ENCODE data around the gene AURKB.
"Not testable (repeated sequence)": the region's sequence is repeated elsewhere in the genome, so short reads cannot be mapped to it uniquely, and the experiment has no call there.

The AURKB gene

DNA sequence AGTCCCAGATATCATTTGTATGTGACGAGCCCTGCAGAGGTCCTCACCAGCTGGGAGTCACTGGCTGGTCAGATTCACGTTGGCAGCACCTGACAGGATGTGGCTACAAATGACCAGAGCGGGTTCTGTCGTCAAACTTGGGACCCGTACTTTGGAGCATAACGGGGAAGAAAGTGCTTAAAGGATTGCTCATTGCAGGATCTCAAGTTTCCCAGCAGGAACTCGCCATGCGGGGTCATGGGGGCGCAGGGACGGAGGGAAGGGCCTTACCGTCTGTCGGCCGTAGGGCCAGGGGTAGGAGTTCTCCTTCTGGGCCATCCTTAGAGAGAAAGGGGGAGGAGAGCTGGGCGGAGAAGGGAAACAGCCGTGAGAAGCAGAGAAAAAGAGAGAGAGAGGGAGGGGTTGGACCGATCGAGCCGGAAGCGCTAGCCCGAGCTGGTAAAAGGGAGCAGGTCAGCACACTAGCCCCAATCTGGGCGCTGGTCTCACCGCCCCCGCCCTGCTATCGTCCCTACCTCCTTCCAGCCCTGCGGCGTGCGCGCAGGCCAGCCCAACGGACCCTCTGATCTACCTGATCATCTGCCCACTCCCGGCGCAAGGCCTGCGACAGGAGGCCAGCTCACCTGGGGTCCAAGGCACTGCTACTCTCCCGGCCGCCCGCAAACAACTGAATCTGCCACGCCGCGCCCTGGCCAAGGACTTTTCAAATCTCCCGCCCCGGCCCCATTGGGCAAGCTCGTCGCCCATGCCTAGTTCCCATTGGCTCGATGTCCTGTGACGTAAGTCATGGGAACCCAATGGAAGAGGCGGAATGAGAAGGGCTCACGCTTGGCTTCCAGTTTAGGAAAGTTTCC lies at the start of gene AURKB:
Gene AURKB, minus strand, starts transcription at position 669 of the 854 bp plus-strand sequence. Its CDS starts 351 bp downstream, at position 318.
- Histone ChIP-seq H3K9me3 (ENCODE audit: control insufficient read depth, insufficient read depth, low read length) (no peaks in the 10 kb centered on the region), H3K4me1 (ENCODE audit: insufficient read depth, low read length) (no peaks in the 10 kb centered on the region), H3K36me3 (ENCODE audit: insufficient read depth, low read length) (peaks cover 17% of the 10 kb centered on the region), H3K9ac (ENCODE audit: low read depth, low read length) (peak within 1 kb of the TSS; percentile 90)

GRCh38 chr17:8257801-8258200 lies 47.4 kb upstream of the AURKB start:
- Histone ChIP-seq H3K9ac (ENCODE audit: low read depth, low read length) (no peak overlapping the region), H3K9me3 (ENCODE audit: control insufficient read depth, insufficient read depth, low read length) (no peaks in the 10 kb centered on the region), H3K36me3 (ENCODE audit: insufficient read depth, low read length) (peaks cover 40% of the 10 kb centered on the region), H3K4me1 (ENCODE audit: insufficient read depth, low read length) (no peaks in the 10 kb centered on the region)

DNA sequence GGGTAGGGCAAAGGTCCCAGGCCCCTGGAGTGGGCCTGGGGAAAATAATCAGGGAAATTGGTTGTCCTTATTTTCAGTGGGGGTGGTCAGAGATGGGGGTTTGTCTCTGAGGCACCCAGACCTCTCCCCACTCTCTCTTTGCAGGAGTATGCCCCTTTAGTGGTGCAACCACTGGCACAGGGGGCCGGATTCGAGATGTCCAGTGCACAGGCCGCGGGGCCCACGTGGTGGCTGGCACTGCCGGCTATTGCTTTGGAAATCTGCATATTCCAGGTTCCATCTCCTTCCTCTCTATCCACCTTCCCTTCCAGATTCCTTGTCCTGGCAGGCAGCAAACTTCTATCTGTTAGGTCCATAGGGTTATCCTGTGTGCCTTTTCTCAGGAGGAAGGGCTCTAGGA lies 46.3 kb upstream of the AURKB start:
- no peak overlapping the region for H3K9ac ChIP-seq (ENCODE audit: low read depth, low read length)
- H3K4me1 ChIP-seq (ENCODE audit: insufficient read depth, low read length): no peaks in the 10 kb centered on the region
- H3K36me3 ChIP-seq (ENCODE audit: insufficient read depth, low read length): peaks cover 38% of the 10 kb centered on the region
- no peaks in the 10 kb centered on the region for H3K9me3 ChIP-seq (ENCODE audit: control insufficient read depth, insufficient read depth, low read length)

GRCh38 chr17:8256291-8256690 lies 45.9 kb upstream of the AURKB start:
- H3K36me3 ChIP-seq (ENCODE audit: insufficient read depth, low read length): peaks cover 38% of the 10 kb centered on the region
- no peaks in the 10 kb centered on the region for H3K9me3 ChIP-seq (ENCODE audit: control insufficient read depth, insufficient read depth, low read length)
- H3K9ac ChIP-seq (ENCODE audit: low read depth, low read length): no peak overlapping the region
- H3K4me1 ChIP-seq (ENCODE audit: insufficient read depth, low read length): no peaks in the 10 kb centered on the region

GRCh38 chr17:8255499-8255898 lies 45.1 kb upstream of the AURKB start:
- peaks cover under 1% of the 10 kb centered on the region; the same call in 1 of the 2 replicates for H3K4me1 ChIP-seq (ENCODE audit: insufficient read depth, low read length)
- no peaks in the 10 kb centered on the region for H3K9me3 ChIP-seq (ENCODE audit: control insufficient read depth, insufficient read depth, low read length)
- H3K36me3 ChIP-seq (ENCODE audit: insufficient read depth, low read length): peaks cover 37% of the 10 kb centered on the region
- no peak overlapping the region for H3K9ac ChIP-seq (ENCODE audit: low read depth, low read length)

- Histone ChIP-seq H3K36me3 (ENCODE audit: insufficient read depth, low read length) (peaks cover 33% of the 10 kb centered on the region), H3K9ac (ENCODE audit: low read depth, low read length) (no peak overlapping the region), H3K9me3 (ENCODE audit: control insufficient read depth, insufficient read depth, low read length) (no peaks in the 10 kb centered on the region), H3K4me1 (ENCODE audit: insufficient read depth, low read length) (peaks cover 6% of the 10 kb centered on the region)
Measured at GRCh38 chr17:8254881-8255280, 44.5 kb upstream of the AURKB start.

DNA sequence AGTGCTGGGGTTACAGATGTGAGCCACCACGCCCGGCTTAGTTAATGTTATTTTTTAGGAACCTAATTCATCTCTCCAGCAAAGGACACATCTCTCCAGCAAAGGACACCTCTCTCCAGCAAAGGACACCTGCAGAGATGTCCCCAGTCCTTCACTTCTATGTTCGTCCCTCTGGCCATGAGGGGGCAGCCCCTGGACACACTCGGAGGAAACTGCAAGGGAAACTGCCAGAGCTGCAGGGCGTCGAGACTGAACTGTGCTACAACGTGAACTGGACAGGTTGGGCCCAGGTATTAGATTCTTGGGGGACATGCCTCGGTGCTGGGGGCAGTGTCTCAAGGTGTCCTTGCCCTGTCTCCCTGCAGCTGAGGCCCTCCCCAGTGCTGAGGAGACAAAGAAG lies 43.4 kb upstream of the AURKB start:
- H3K9me3 ChIP-seq (ENCODE audit: control insufficient read depth, insufficient read depth, low read length): no peaks in the 10 kb centered on the region
- H3K9ac ChIP-seq (ENCODE audit: low read depth, low read length): no peak overlapping the region
- H3K36me3 ChIP-seq (ENCODE audit: insufficient read depth, low read length): peaks cover 24% of the 10 kb centered on the region
- H3K4me1 ChIP-seq (ENCODE audit: insufficient read depth, low read length): peaks cover 6% of the 10 kb centered on the region

DNA sequence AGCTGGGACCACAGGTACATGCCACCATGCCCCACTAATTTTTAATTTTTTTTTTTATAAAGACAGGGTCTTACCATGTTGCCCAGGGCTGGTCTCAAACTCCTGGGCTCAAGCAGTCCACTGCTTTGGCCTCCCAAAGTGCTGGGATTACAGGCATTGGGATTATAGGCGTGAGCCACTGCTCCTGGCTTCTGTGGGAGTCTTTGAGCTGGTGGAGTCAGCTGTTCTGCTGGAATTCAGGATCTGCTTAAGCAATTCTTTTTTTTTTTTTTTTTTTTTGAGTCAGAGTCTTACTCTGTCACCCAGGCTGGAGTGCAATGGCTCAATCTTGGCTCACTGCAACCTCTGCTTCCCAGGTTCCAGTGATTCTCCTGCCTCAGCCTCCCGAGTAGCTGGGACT lies 41.0 kb upstream of the AURKB start:
- H3K36me3 ChIP-seq (ENCODE audit: insufficient read depth, low read length): peaks cover 15% of the 10 kb centered on the region
- not testable (repeated sequence) for H3K4me1 ChIP-seq (ENCODE audit: insufficient read depth, low read length); H3K9me3 ChIP-seq (ENCODE audit: control insufficient read depth, insufficient read depth, low read length); H3K9ac ChIP-seq (ENCODE audit: low read depth, low read length)

DNA sequence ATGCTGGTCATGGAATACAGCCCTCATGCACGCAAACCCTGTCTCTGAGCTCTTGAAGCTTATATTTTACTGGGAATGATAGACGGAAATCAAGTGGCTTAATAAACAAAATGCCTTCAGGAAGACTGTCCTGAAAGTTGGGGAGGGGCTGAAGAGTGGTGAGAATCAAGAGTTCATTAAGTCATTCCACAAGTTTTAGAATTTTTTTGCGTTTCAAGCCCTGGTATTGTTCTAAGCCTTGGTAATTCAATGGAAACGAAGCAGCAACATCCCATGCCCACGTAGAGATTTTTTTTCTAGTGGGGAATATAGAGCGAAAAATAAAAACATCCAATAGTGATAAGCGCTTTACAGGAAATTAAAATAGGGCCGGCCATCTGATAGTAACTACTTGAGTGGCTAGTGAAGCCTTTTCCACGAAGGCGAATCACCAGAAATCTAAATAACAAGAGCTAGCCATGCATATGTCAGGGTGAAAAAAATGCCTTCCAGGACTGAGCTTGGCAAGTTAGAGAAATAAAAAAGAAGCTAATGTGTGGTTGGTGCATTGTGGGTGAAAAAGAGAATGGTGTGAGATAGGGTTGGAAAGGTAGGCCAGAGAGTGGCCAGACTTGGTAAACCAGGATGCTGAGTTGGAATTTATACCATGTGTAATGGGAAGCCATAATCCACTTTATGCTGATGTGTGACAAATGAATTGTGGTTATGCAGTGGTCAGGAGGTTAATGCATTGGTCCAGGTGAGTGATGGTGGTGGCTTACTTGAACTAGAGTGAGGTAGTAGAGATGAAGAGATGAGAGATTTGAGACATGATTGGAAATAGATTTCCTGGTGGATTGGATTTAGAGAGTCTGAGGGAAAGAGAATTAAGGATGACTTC lies 39.5 kb upstream of the AURKB start:
- H3K36me3 ChIP-seq (ENCODE audit: insufficient read depth, low read length): peaks cover 2% of the 10 kb centered on the region; the same call in 1 of the 2 replicates
- no peaks in the 10 kb centered on the region for H3K9me3 ChIP-seq (ENCODE audit: control insufficient read depth, insufficient read depth, low read length)
- peaks cover 6% of the 10 kb centered on the region for H3K4me1 ChIP-seq (ENCODE audit: insufficient read depth, low read length)
- H3K9ac ChIP-seq (ENCODE audit: low read depth, low read length): peak overlapping the region; percentile 78

DNA sequence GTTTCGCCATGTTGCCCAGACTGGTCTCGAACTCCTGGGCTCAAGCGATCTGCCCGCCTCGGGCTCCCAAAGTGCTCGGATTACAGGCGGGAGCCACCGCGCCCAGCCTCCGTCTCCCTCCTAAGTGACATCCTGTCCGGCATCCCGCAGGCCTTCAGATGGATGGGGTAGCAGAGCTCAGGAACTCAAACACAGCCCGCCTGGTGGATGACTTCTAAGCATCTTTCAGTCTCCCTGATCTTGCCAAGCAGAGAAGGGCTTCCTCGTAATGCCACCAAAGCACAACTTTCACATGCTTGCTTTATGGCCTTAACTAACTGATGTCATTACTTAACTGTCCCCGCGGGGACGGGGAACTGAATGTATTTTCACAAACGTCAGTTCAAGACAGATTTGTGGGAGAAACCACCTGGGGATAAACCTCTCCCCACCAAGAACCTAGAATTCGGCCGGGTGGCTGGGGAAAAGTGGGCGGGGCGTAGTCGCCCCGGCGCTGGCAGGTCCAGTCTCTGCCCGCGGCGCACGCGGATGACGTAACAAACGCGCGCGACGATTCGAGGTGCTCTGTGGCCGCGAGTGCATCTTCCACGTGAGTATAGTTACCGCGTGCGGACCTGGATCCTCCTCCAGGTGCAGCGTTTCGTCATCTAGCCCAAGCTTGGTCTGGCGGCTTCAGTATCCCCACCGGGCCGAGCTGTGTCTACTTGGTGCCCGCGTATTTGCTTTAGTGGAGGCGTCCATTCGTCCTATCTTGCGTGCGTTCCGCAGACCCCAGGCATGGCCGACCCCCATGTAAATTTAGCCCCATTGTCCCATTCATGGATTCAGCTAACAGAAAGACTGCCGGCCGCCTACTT lies 38.6 kb upstream of the AURKB start, which contains the start of gene PFAS:
Gene PFAS, plus strand, starts transcription at position 539 of the 857 bp plus-strand sequence. CDS start 4,649 bp downstream, outside the sequence.
- Histone ChIP-seq H3K36me3 (ENCODE audit: insufficient read depth, low read length) (peaks cover under 1% of the 10 kb centered on the region; the same call in 1 of the 2 replicates), H3K9me3 (ENCODE audit: control insufficient read depth, insufficient read depth, low read length) (no peaks in the 10 kb centered on the region), H3K4me1 (ENCODE audit: insufficient read depth, low read length) (peaks cover 6% of the 10 kb centered on the region), H3K9ac (ENCODE audit: low read depth, low read length) (peak within 1 kb of the TSS; percentile 78)

DNA sequence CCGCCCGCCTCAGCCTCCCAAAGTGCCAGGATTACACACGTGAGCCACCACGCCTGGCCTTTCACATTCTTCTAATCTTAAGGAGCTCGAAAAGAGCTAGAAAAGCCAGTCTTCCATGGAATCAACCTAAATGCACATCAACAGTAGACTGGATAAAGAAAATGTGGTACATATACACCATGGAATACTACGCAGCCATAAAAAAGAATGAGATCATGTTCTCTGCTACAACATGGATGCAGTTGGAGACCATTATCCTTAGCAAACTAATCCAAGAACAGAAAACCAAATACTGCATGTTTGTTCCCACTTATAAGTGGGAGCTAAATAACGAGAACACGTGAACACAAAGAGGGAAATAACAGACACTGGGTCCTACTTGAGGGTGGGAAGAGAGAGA lies 34.4 kb upstream of the AURKB start:
- Histone ChIP-seq H3K9me3 (ENCODE audit: control insufficient read depth, insufficient read depth, low read length) (no peaks in the 10 kb centered on the region), H3K4me1 (ENCODE audit: insufficient read depth, low read length) (no peaks in the 10 kb centered on the region; the same call in 1 of the 2 replicates), H3K9ac (ENCODE audit: low read depth, low read length) (no peak overlapping the region), H3K36me3 (ENCODE audit: insufficient read depth, low read length) (no peaks in the 10 kb centered on the region; the same call in 1 of the 2 replicates)

GRCh38 chr17:8243827-8244226 lies 33.5 kb upstream of the AURKB start:
- H3K4me1 ChIP-seq (ENCODE audit: insufficient read depth, low read length): no peaks in the 10 kb centered on the region
- no peaks in the 10 kb centered on the region for H3K9me3 ChIP-seq (ENCODE audit: control insufficient read depth, insufficient read depth, low read length)
- H3K36me3 ChIP-seq (ENCODE audit: insufficient read depth, low read length): no peaks in the 10 kb centered on the region; the same call in 1 of the 2 replicates
- H3K9ac ChIP-seq (ENCODE audit: low read depth, low read length): no peak overlapping the region

- no peaks in the 10 kb centered on the region for H3K4me1 ChIP-seq (ENCODE audit: insufficient read depth, low read length)
- H3K9me3 ChIP-seq (ENCODE audit: control insufficient read depth, insufficient read depth, low read length): no peaks in the 10 kb centered on the region
- H3K36me3 ChIP-seq (ENCODE audit: insufficient read depth, low read length): peaks cover 9% of the 10 kb centered on the region
- no peak overlapping the region for H3K9ac ChIP-seq (ENCODE audit: low read depth, low read length)
Measured at GRCh38 chr17:8237886-8238285, 27.5 kb upstream of the AURKB start.

- Histone ChIP-seq H3K36me3 (ENCODE audit: insufficient read depth, low read length) (peaks cover 9% of the 10 kb centered on the region), H3K4me1 (ENCODE audit: insufficient read depth, low read length) (no peaks in the 10 kb centered on the region), H3K9ac (ENCODE audit: low read depth, low read length) (no peak overlapping the region), H3K9me3 (ENCODE audit: control insufficient read depth, insufficient read depth, low read length) (no peaks in the 10 kb centered on the region)
Measured at GRCh38 chr17:8237175-8237574, 26.8 kb upstream of the AURKB start.
